HL-60 (cell line): ENCODE data around the gene PA2G4.
"Not testable (repeated sequence)": the region's sequence is repeated elsewhere in the genome, so short reads cannot be mapped to it uniquely, and the experiment has no call there.

Source experiments
- DNase-seq, 2 experiments: peaks; one replicate each; pipeline ENCODE4 v3.0.0-alpha.2; 2010 to 2020; ENCODE audit warnings: low read depth in 1 of 2, low spot score in 1 of 2
- H3K27ac ChIP-seq: fragments of 250-450 bp; sonication (Bioruptor Pico); replicated peaks from 2 replicates; pipeline ENCODE4 v1.5.1; 2020; ENCODE audit warnings: mild to moderate bottlenecking, moderate library complexity
- H3K27me3 ChIP-seq: fragments of 250-450 bp; sonication (Bioruptor Pico); 2 replicates; pipeline ENCODE4 v1.5.1; 2021; ENCODE audit warnings: mild to moderate bottlenecking, moderate library complexity; ENCODE audit not compliant: insufficient read depth, poor library complexity, severe bottlenecking
- H3K4me3 ChIP-seq: replicated peaks from 2 replicates; pipeline ENCODE4 v1.5.1; 2011; ENCODE audit warnings: mild to moderate bottlenecking, control low read depth, low read length; ENCODE audit not compliant: insufficient read depth
- CTCF ChIP-seq: IDR thresholded peaks from one replicate; pipeline ENCODE4 v1.5.1; 2011; ENCODE audit warnings: low read length, control low read depth, inconsistent platforms; ENCODE audit not compliant: insufficient read depth
- GABPA ChIP-seq: IDR thresholded peaks from 2 replicates; pipeline ENCODE4 v1.6.1; 2012; ENCODE audit warnings: low read depth
- POLR2AphosphoS5 ChIP-seq: IDR thresholded peaks from 2 replicates; pipeline ENCODE4 v1.6.1; 2012; ENCODE audit warnings: low read depth
- REST ChIP-seq: IDR thresholded peaks from 2 replicates; pipeline ENCODE4 v1.6.1; 2012; ENCODE audit warnings: low read depth; ENCODE audit not compliant: insufficient replicate concordance
- SPI1 ChIP-seq: IDR thresholded peaks from 2 replicates; pipeline ENCODE4 v1.6.1; 2012; ENCODE audit warnings: low read depth, mild to moderate bottlenecking, borderline replicate concordance
- long read RNA-seq: library from polyadenylated mRNA; unstranded; transcript quantifications from one replicate; pipeline ENCODE4 v2.0.0, GENCODE V29; 2020

The PA2G4 gene
- long read RNA-seq, transcript PA2G4-201 (13 exons, 2,577 nt) = major isoform, 238 of 1,007 reads
- long read RNA-seq, partial matches to known transcripts = 737 of 1,007 reads
- long read RNA-seq, other reads (novel, unspliced or antisense) = 32 of 1,007 reads

DNA sequence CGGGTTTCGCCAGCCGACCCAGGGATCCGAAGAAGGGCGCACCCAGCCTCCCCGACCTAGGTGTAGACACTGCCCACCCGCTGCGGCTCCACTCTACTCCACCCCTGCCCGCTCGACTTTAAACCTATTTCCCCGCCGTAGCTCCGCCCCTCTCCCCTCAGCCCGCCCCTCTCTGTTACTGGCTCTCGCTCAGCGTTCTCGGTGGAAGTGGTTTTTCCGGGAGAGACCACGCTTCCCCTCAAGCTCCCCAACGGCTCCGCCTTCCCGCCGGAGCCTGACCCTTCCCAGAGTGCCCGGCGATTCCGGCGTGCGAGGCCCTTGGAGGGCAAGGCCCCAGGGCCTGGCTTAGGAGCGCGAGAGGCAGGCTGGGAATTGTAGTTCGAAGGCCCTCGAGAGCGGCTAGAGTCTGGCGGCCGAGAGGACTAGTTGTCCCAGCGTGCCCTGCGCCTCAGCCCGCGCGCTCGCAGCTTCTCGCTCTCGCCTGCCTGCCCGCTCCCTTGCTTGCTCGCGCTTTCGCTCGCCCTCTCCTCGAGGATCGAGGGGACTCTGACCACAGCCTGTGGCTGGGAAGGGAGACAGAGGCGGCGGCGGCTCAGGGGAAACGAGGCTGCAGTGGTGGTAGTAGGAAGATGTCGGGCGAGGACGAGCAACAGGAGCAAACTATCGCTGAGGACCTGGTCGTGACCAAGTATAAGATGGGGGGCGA, at the start of gene PA2G4:
PA2G4 (plus strand) TSS at position 451 of the 706 bp plus-strand sequence; CDS start at position 630, 179 bp downstream.
- peak; percentile 99 for DNase-seq
- Histone ChIP-seq H3K27me3 (no peaks in the 10 kb centered on the region), H3K27ac (peak within 1 kb of the TSS; percentile 97), H3K4me3 (peak within 1 kb of the TSS; percentile 90)
- TF ChIP-seq REST (peak; percentile 22), POLR2AphosphoS5 (peak; percentile 94), SPI1 (peak; percentile 47; the same call in 1 of the 2 replicates), GABPA (peak; percentile 17; the same call in 1 of the 2 replicates), CTCF (no peak)

- not testable (repeated sequence) for DNase-seq, H3K27me3 ChIP-seq, H3K27ac ChIP-seq, H3K4me3 ChIP-seq
Observed at GRCh38 chr12:56059964-56060363, 44.4 kb upstream of the PA2G4 start.

DNA sequence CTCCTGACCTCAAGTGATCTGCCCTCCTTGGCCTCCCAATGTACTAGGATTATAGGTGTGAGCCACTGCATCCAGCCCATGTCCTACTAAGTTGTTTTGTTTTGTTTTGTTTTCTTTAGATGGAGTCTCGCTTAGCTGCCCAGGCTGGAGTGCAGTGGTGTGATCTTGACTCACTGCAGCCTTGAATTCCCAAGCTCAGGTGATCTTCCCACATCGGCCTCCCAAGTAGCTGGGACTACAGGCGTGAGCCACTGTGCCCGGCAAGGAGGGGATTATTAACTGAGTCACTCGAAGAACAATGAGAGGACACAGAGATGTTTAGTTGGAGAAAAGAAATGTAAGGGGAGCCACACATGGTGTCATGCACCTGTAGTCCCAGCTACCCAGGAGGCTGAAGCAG, 42.4 kb upstream of the PA2G4 start:
- H3K27ac ChIP-seq = no peak overlapping the region
- no peak for DNase-seq
- H3K27me3 ChIP-seq = no peaks in the 10 kb centered on the region
- H3K4me3 ChIP-seq = no peak overlapping the region
- TF ChIP-seq POLR2AphosphoS5 (no peak), CTCF (no peak), GABPA (no peak), SPI1 (no peak), REST (no peak)

DNA sequence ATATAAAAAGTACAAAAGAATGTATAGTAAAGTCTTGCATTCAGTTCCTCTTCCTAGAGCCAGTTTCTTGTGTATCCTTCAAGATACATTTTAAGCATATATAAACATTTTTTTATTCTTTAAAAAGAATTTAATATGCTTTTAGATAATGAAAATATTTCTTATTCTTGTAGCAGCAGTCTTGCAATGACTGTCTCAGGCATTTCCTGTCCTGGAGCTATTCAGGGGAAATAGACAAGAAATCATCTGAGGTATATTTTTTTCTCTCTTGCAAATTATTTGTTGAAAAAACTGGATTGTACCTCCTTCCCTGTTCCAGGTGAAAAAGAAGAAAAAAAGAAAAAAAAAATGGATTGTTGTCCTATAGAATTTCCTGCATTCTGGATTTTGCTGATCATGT, 41.4 kb upstream of the PA2G4 start:
- Histone ChIP-seq H3K4me3 (no peak overlapping the region), H3K27ac (no peak overlapping the region), H3K27me3 (no peaks in the 10 kb centered on the region)
- no peak for TF ChIP-seq GABPA
- TF ChIP-seq SPI1 = no peak
- no peak for TF ChIP-seq CTCF
- no peak for TF ChIP-seq POLR2AphosphoS5
- no peak for TF ChIP-seq REST
- DNase-seq = no peak
